IMR-90 (cell line): Measurements from ENCODE around the gene SARS1. TPM values are rescaled to one million over a fixed set of nuclear protein-coding genes. Genes with fewer than 3 reads are reported as not detected.
A peak's percentile ranks its signal among the peaks of the same experiment; 100 is the strongest.

Source experiments
- ATAC-seq: fragments of 200-7000 bp; cut with Tn5 transposase; 2 replicates; pipeline ENCODE4 v1.9.1; 2020; ENCODE audit warnings: low read depth, mild to moderate bottlenecking, moderate library complexity
- BruUV-seq: library from RNA; stranded (reverse); fragments of 400-500 nt; replicated peaks from 2 replicates; lab custom pipeline; 2021; lab: Mats Ljungman, UMichigan
- CTCF ChIA-PET: fragments of 300-600 bp; formaldehyde crosslinking; extraction: SDS; loops from one replicate; lab custom pipeline; 2021; ENCODE audit warnings: antibody characterized with exemption; lab: Yijun Ruan, JAX
- POLR2A ChIA-PET: fragments of 300-600 bp; sonication (Branson Sonifier 250); formaldehyde crosslinking; loops from one replicate; lab custom pipeline; 2022; ENCODE audit warnings: antibody characterized with exemption; ENCODE audit not compliant: unreplicated experiment; lab: Charles Lee
- DNase-seq: peaks from one replicate; pipeline ENCODE4 v3.0.0; 2013
- H2AFZ ChIP-seq: replicated peaks from 2 replicates; pipeline ENCODE3; 2013; ENCODE audit warnings: low read length, mild to moderate bottlenecking; ENCODE audit not compliant: poor library complexity
- H2AK5ac ChIP-seq: 2 replicates; pipeline ENCODE4 v1.6.1; 2013; ENCODE audit warnings: low read depth, low read length, inconsistent platforms
- H2AK9ac ChIP-seq: replicated peaks from 2 replicates; pipeline ENCODE3; 2013; ENCODE audit warnings: mild to moderate bottlenecking, low read depth, low read length, moderate library complexity; ENCODE audit not compliant: poor library complexity
- H2BK120ac ChIP-seq: 2 replicates; pipeline ENCODE4 v1.6.1; 2013; ENCODE audit warnings: low read depth, low read length, inconsistent platforms
- H2BK15ac ChIP-seq: 3 replicates; pipeline ENCODE4 v1.6.1; 2013; ENCODE audit warnings: low read depth, low read length, inconsistent platforms
- H2BK20ac ChIP-seq: 2 replicates; pipeline ENCODE4 v1.6.1; 2013; ENCODE audit warnings: low read depth, mild to moderate bottlenecking, inconsistent platforms, low read length, moderate library complexity
- H2BK5ac ChIP-seq: 2 replicates; pipeline ENCODE4 v1.6.1; 2013; ENCODE audit warnings: mild to moderate bottlenecking, low read depth, low read length, inconsistent platforms; ENCODE audit not compliant: poor library complexity, severe bottlenecking
- H3K14ac ChIP-seq: replicated peaks from 2 replicates; pipeline ENCODE4 v1.6.1; 2013; ENCODE audit warnings: low read depth, low read length, inconsistent platforms
- H3K18ac ChIP-seq: 2 replicates; pipeline ENCODE4 v1.6.1; 2013; ENCODE audit warnings: low read depth, low read length, control low read depth
- H3K23ac ChIP-seq: 2 replicates; pipeline ENCODE4 v1.6.1; 2013; ENCODE audit warnings: low read depth, low read length, inconsistent platforms
- H3K27ac ChIP-seq: 2 replicates; pipeline ENCODE4 v1.5.1; 2013; ENCODE audit warnings: mild to moderate bottlenecking, control low read depth, low read length; ENCODE audit not compliant: insufficient read depth
- H3K27me3 ChIP-seq: 2 replicates; pipeline ENCODE4 v1.6.1; 2013; ENCODE audit warnings: low read length; ENCODE audit not compliant: control insufficient read depth, insufficient read depth
- H3K36me3 ChIP-seq: 2 replicates; pipeline ENCODE4 v1.6.1; 2013; ENCODE audit warnings: low read length, mixed read lengths; ENCODE audit not compliant: control insufficient read depth, insufficient read depth
- H3K4ac ChIP-seq: 2 replicates; pipeline ENCODE4 v1.6.1; 2013; ENCODE audit warnings: low read depth, low read length, inconsistent platforms
- H3K4me1 ChIP-seq: 2 replicates; pipeline ENCODE4 v1.6.1; 2013; ENCODE audit warnings: low read length, mixed read lengths; ENCODE audit not compliant: control insufficient read depth, insufficient read depth
- H3K4me2 ChIP-seq: 2 replicates; pipeline ENCODE4 v1.6.1; 2013; ENCODE audit warnings: low read depth, mild to moderate bottlenecking, control low read depth, low read length, moderate library complexity
- H3K4me3 ChIP-seq: 2 replicates; pipeline ENCODE4 v1.5.1; 2013; ENCODE audit warnings: low read depth, mild to moderate bottlenecking, control low read depth, low read length, moderate library complexity; ENCODE audit not compliant: insufficient read depth
- H3K56ac ChIP-seq: 2 replicates; pipeline ENCODE4 v1.6.1; 2013; ENCODE audit warnings: low read length, inconsistent platforms; ENCODE audit not compliant: insufficient read depth; ENCODE audit errors: extremely low read depth
- H3K79me1 ChIP-seq, 2 experiments: 2 replicates each; pipeline ENCODE4 v1.6.1; 2013; ENCODE audit warnings: low read length in 2 of 2, inconsistent platforms in 1 of 2, low read depth in 1 of 2
- H3K9ac ChIP-seq: 2 replicates; pipeline ENCODE4 v1.6.1; 2013; ENCODE audit warnings: low read depth, low read length, control low read depth
- H3K9me1 ChIP-seq: 2 replicates; pipeline ENCODE4 v1.6.1; 2013; ENCODE audit warnings: low read length, inconsistent platforms; ENCODE audit not compliant: insufficient read depth
- H3K9me3 ChIP-seq: 2 replicates; pipeline ENCODE4 v1.6.1; 2013; ENCODE audit warnings: low read length; ENCODE audit not compliant: control insufficient read depth, insufficient read depth
- H4K20me1 ChIP-seq: 2 replicates; pipeline ENCODE4 v1.6.1; 2013; ENCODE audit warnings: low read length, inconsistent platforms; ENCODE audit not compliant: insufficient read depth
- H4K5ac ChIP-seq: 2 replicates; pipeline ENCODE4 v1.6.1; 2013; ENCODE audit warnings: mild to moderate bottlenecking, low read depth, low read length, control low read depth
- H4K8ac ChIP-seq, 2 experiments: 2 replicates each; pipeline ENCODE4 v1.6.1; 2013; ENCODE audit warnings: low read depth in 2 of 2, low read length in 2 of 2, control low read depth in 1 of 2, inconsistent platforms in 1 of 2
- H4K91ac ChIP-seq: 2 replicates; pipeline ENCODE4 v1.6.1; 2013; ENCODE audit warnings: low read depth, low read length, inconsistent platforms; ENCODE audit not compliant: insufficient read depth
- BHLHE40 ChIP-seq: fragments of 150-350 bp; IDR thresholded peaks from 2 replicates; pipeline ENCODE4 v1.6.1; 2016; ENCODE audit warnings: mild to moderate bottlenecking, low read depth, low read length
- CEBPB ChIP-seq: IDR thresholded peaks from 2 replicates; pipeline ENCODE4 v1.6.1; 2012; ENCODE audit warnings: low read depth, low read length, improper control_type of control experiment
- CTCF ChIP-seq: conservative IDR thresholded peaks from 2 replicates; pipeline ENCODE4 v1.5.1; 2012; ENCODE audit warnings: mild to moderate bottlenecking, low read depth, low read length, improper control_type of control experiment
- MAFK ChIP-seq: IDR thresholded peaks from 2 replicates; pipeline ENCODE4 v1.6.1; 2012; ENCODE audit warnings: low read depth, low read length, improper control_type of control experiment
- MAZ ChIP-seq: IDR thresholded peaks from 2 replicates; pipeline ENCODE4 v1.6.1; 2012; ENCODE audit warnings: low read depth, mild to moderate bottlenecking, low read length, improper control_type of control experiment, moderate library complexity, borderline replicate concordance
- NFE2L2 ChIP-seq: fragments of 150-350 bp; IDR thresholded peaks from 2 replicates; pipeline ENCODE4 v1.6.1; 2016; ENCODE audit warnings: low read depth, mild to moderate bottlenecking, low read length
- RAD21 ChIP-seq: IDR thresholded peaks from 2 replicates; pipeline ENCODE4 v1.6.1; 2012; ENCODE audit warnings: low read length, improper control_type of control experiment
- RCOR1 ChIP-seq: IDR thresholded peaks from 2 replicates; pipeline ENCODE4 v1.6.1; 2012; ENCODE audit warnings: mild to moderate bottlenecking, low read length, improper control_type of control experiment; ENCODE audit not compliant: insufficient replicate concordance
- SMC3 ChIP-seq: fragments of 150-350 bp; IDR thresholded peaks from 2 replicates; pipeline ENCODE4 v1.6.1; 2016; ENCODE audit warnings: low read depth, mild to moderate bottlenecking, antibody characterized with exemption, low read length, moderate library complexity
- USF2 ChIP-seq: fragments of 150-350 bp; IDR thresholded peaks from 2 replicates; pipeline ENCODE4 v1.6.1; 2017; ENCODE audit warnings: mild to moderate bottlenecking, antibody characterized with exemption, low read length, low read depth
- dilution Hi-C: fragments of 300-500 bp; cut with HindIII; formaldehyde crosslinking; loops from one replicate; pipeline ENCODE4 v1.14.3; 2018; ENCODE audit warnings: low sequenced_read_pairs; ENCODE audit not compliant: unreplicated experiment
- in situ Hi-C: fragments of 300-500 bp; cut with MboI; formaldehyde crosslinking; loops from 3 replicates; pipeline ENCODE4 v1.14.3; 2019; ENCODE audit warnings: low sequenced_read_pairs, inconsistent platforms, mixed read lengths
- intact Hi-C: fragments of 100-400 bp; cut with micrococcal nuclease; formaldehyde crosslinking; loops from 2 replicates; pipeline ENCODE4 v1.10.0; 2022
- polyA plus RNA-seq, 3 experiments: library from polyadenylated mRNA; depleted of rRNA; stranded (reverse); fragments of >200 nt; gene quantifications; 2 replicates each; pipeline ENCODE4 v1.2.3, GENCODE V29; 2012; ENCODE audit warnings: low replicate concordance in 1 of 3
- total RNA-seq: library from RNA; depleted of rRNA; stranded (reverse); fragments of >200 nt; gene quantifications from 2 replicates; pipeline ENCODE4 v1.2.3, GENCODE V29; 2012

The SARS1 gene
- total and polyA plus RNA-seq, 2 of the 4 experiments (the other 2 are of a cell fraction) = 231 to 348 TPM

GRCh38 chr1:109191891-109192290 lies 21.8 kb upstream of the SARS1 start:
- peaks cover 20% of the 10 kb centered on the region for H3K9me1 ChIP-seq
- peak overlapping the region; percentile 9 for H2AK9ac ChIP-seq
- BruUV-seq = no TSS peak
- ChIA-PET POLR2A (no interaction called here), CTCF (interaction anchor here (1.4 to 1.6 kb wide), 2 partner anchors 9 to 11 kb away, joined by 3 read pairs; no protein-coding TSS in a partner anchor)
- no peak overlapping the region for H3K56ac ChIP-seq
- peak overlapping the region; percentile 64; the same call in 1 of the 2 replicates for H2BK20ac ChIP-seq
- in situ Hi-C loops (no loop called here), intact Hi-C loops (loop anchor here (5.0 kb wide), 1 partner anchor 90 kb away; no protein-coding TSS in a partner anchor), dilution Hi-C loops (no loop called here)
- peak overlapping the region; percentile 50; the same call in 1 of the 2 replicates for H3K18ac ChIP-seq
- H3K27me3 ChIP-seq = no peaks in the 10 kb centered on the region
- H3K23ac ChIP-seq = peak overlapping the region; percentile 54; the same call in 1 of the 2 replicates
- DNase-seq (no peak), ATAC-seq (no peak)
- H3K4me2 ChIP-seq = no peak overlapping the region
- H3K9me3 ChIP-seq = no peaks in the 10 kb centered on the region
- TF ChIP-seq MAZ (no peak), RCOR1 (no peak), RAD21 (no peak), SMC3 (no peak), NFE2L2 (no peak), USF2 (no peak), CEBPB (no peak), BHLHE40 (no peak), MAFK (no peak), CTCF (no peak)
- no peak overlapping the region for H3K9ac ChIP-seq
- peak overlapping the region; percentile 8 for H2AFZ ChIP-seq
- peaks cover 12% of the 10 kb centered on the region; the same call in 1 of the 2 replicates for H3K4me1 ChIP-seq
- peak overlapping the region; percentile 66 for H2AK5ac ChIP-seq
- peak overlapping the region; percentile 62; the same call in 2 of the 3 replicates for H2BK15ac ChIP-seq
- peak overlapping the region in 1 of 2 experiments; percentile 47; a peak in 2 of 4 replicates for H4K8ac ChIP-seq
- H2BK5ac ChIP-seq = no peak overlapping the region
- H4K91ac ChIP-seq = peak overlapping the region; percentile 66; the same call in 1 of the 2 replicates
- no peaks in the 10 kb centered on the region for H4K20me1 ChIP-seq
- H3K79me1 ChIP-seq = no peaks in the 10 kb centered on the region
- no peak overlapping the region for H3K14ac ChIP-seq
- H3K27ac ChIP-seq = no peak overlapping the region
- peak overlapping the region; percentile 62 for H3K4ac ChIP-seq
- no peaks in the 10 kb centered on the region for H3K36me3 ChIP-seq
- 0 out of 2 replicates have a peak overlapping the region, but pooled peaks have one; percentile 45 for H4K5ac ChIP-seq
- no peak overlapping the region for H3K4me3 ChIP-seq
- peak overlapping the region; percentile 9 for H2BK120ac ChIP-seq
